Endothelial cell of umbilical vein (primary cell): ENCODE measurements around the gene OSBPL10. TPM values are rescaled to one million over a fixed set of nuclear protein-coding genes. Genes with fewer than 3 reads are reported as not detected.

ENCODE experiments used
- BruUV-seq: library from RNA; stranded (reverse); fragments of 400-500 nt; replicated peaks from 2 replicates; lab custom pipeline; 2021; lab: Mats Ljungman, UMichigan
- CTCF ChIA-PET: fragments of 300-600, 350-600 bp; sonication (Branson Sonifier 250); formaldehyde crosslinking; loops from one replicate; lab custom pipeline; 2021; ENCODE audit warnings: antibody characterized with exemption, inconsistent platforms; lab: Charles Lee
- POLR2A ChIA-PET: fragments of 300-600, 350-600 bp; sonication (Branson Sonifier 250); formaldehyde crosslinking; loops from one replicate; lab custom pipeline; 2021; ENCODE audit warnings: antibody characterized with exemption, inconsistent platforms; lab: Charles Lee
- DNase-seq: peaks from one replicate; pipeline ENCODE4 v3.0.0-alpha.2; 2011; ENCODE audit warnings: low read depth, low spot score
- FAIRE-seq: peaks from 2 replicates; lab custom pipeline; 2011; peaks lifted over from hg19 to GRCh38; lab: Jason Lieb, UNC
- H2AFZ ChIP-seq: 2 replicates; pipeline ENCODE4 v1.6.0; 2012; ENCODE audit warnings: low read depth, low read length, control low read depth, inconsistent platforms
- H3K27ac ChIP-seq: 2 replicates; pipeline ENCODE4 v1.5.1; 2011; ENCODE audit warnings: low read depth, mild to moderate bottlenecking, control low read depth, low read length, moderate library complexity; ENCODE audit not compliant: insufficient read depth
- H3K27me3 ChIP-seq, 2 experiments: 2 replicates each; pipeline versions ENCODE4 v1.6.0 to v1.6.1; 2011; ENCODE audit warnings: low read length in 2 of 2, mixed read lengths in 1 of 2; ENCODE audit not compliant: control insufficient read depth in 2 of 2, insufficient read depth in 2 of 2
- H3K36me3 ChIP-seq, 2 experiments: 2 replicates in 1 of 2; 3 replicates in 1 of 2; pipeline ENCODE4 v1.5.1; 2011; ENCODE audit warnings: low read length in 2 of 2, mild to moderate bottlenecking in 1 of 2, moderate library complexity in 1 of 2; ENCODE audit not compliant: control insufficient read depth in 2 of 2, insufficient read depth in 2 of 2; ENCODE audit errors: extremely low read depth in 1 of 2
- H3K4me1 ChIP-seq: 3 replicates; pipeline ENCODE4 v1.5.1; 2011; ENCODE audit warnings: mild to moderate bottlenecking, low read length; ENCODE audit not compliant: control insufficient read depth, insufficient read depth; ENCODE audit errors: extremely low read depth
- H3K4me2 ChIP-seq: 2 replicates; pipeline ENCODE4 v1.6.1; 2011; ENCODE audit warnings: low read length, control low read depth, mixed read lengths; ENCODE audit not compliant: insufficient read depth
- H3K4me3 ChIP-seq, 3 experiments: fragments of 200-600 bp in 1 of 3; sonication (generic), shearing (Covaris generic) in 1 of 3; replicated peaks in 1 of 3; 2 replicates each; pipeline ENCODE4 v1.5.1; 2011 to 2016; ENCODE audit warnings: control low read depth in 3 of 3, low read length in 3 of 3, mild to moderate bottlenecking in 2 of 3, inconsistent platforms in 1 of 3, low read depth in 1 of 3, moderate library complexity in 1 of 3; ENCODE audit not compliant: insufficient read depth in 1 of 3
- H3K79me2 ChIP-seq: 2 replicates; pipeline ENCODE4 v1.6.0; 2012; ENCODE audit warnings: low read length, inconsistent platforms; ENCODE audit not compliant: control insufficient read depth, insufficient read depth
- H3K9ac ChIP-seq: replicated peaks from 2 replicates; pipeline ENCODE3; 2011; ENCODE audit warnings: low read length, control low read depth; ENCODE audit not compliant: insufficient read depth; ENCODE audit errors: extremely low read depth
- H3K9me1 ChIP-seq: replicated peaks from 3 replicates; pipeline ENCODE4 v1.6.0; 2011; ENCODE audit warnings: mild to moderate bottlenecking, low read length; ENCODE audit not compliant: control insufficient read depth, insufficient read depth; ENCODE audit errors: extremely low read depth
- H3K9me3 ChIP-seq: replicated peaks from 2 replicates; pipeline ENCODE4 v1.5.1; 2012; ENCODE audit warnings: low read length, inconsistent platforms; ENCODE audit not compliant: control insufficient read depth, insufficient read depth
- H4K20me1 ChIP-seq: replicated peaks from 2 replicates; pipeline ENCODE3; 2011; ENCODE audit warnings: mild to moderate bottlenecking, low read length; ENCODE audit not compliant: control insufficient read depth, insufficient read depth; ENCODE audit errors: extremely low read depth
- CTCF ChIP-seq, 2 donors: IDR thresholded peaks; 1 replicate in 1 of 2; 2 replicates in 1 of 2; pipeline ENCODE4 v1.5.1; 2011; ENCODE audit warnings: low read length in 2 of 2, mild to moderate bottlenecking in 2 of 2, moderate library complexity in 2 of 2, control low read depth in 1 of 2, inconsistent platforms in 1 of 2, low read depth in 1 of 2; ENCODE audit not compliant: insufficient read depth in 1 of 2; ENCODE audit errors: extremely low read depth in 1 of 2
- EZH2 ChIP-seq: IDR thresholded peaks from 2 replicates; pipeline ENCODE4 v1.6.1; 2012; ENCODE audit warnings: borderline replicate concordance, low read depth, mild to moderate bottlenecking, moderate library complexity, low read length, inconsistent platforms; ENCODE audit not compliant: severe bottlenecking
- FOS ChIP-seq: IDR thresholded peaks from 2 replicates; pipeline ENCODE4 v1.6.1; 2011; ENCODE audit warnings: mild to moderate bottlenecking, low read length, moderate library complexity, borderline replicate concordance; ENCODE audit not compliant: insufficient read depth
- GATA2 ChIP-seq: IDR thresholded peaks from 2 replicates; pipeline ENCODE4 v1.7.0; 2011; ENCODE audit warnings: low read depth, mild to moderate bottlenecking, moderate library complexity, mixed read lengths, low read length; ENCODE audit not compliant: insufficient read length, insufficient read depth
- JUN ChIP-seq: IDR thresholded peaks from 2 replicates; pipeline ENCODE4 v1.6.1; 2011; ENCODE audit warnings: borderline replicate concordance, low read depth; ENCODE audit not compliant: insufficient read length, insufficient read depth
- MYC ChIP-seq: IDR thresholded peaks from one replicate; pipeline ENCODE4 v1.6.1; 2011; ENCODE audit warnings: mild to moderate bottlenecking, low read depth, low read length
- POLR2A ChIP-seq: IDR thresholded peaks from 2 replicates; pipeline ENCODE4 v1.6.1; 2012; ENCODE audit warnings: low read depth, mild to moderate bottlenecking, control low read depth, low read length
- POLR2AphosphoS5 ChIP-seq: IDR thresholded peaks from 2 replicates; pipeline ENCODE4 v1.6.1; 2012; ENCODE audit warnings: low read depth, mild to moderate bottlenecking, control low read depth, low read length, moderate library complexity; ENCODE audit not compliant: insufficient read depth
- dilution Hi-C: fragments of 300-500 bp; cut with MboI; formaldehyde crosslinking; loops from one replicate; pipeline ENCODE4 v1.15.0; 2019; ENCODE audit warnings: low sequenced_read_pairs; ENCODE audit not compliant: extremely low pct_ligation_motif_present
- intact Hi-C: fragments of 100-400 bp; cut with micrococcal nuclease; formaldehyde crosslinking; loops from one replicate; pipeline ENCODE4 v1.10.0; 2022
- polyA plus RNA-seq, 4 experiments: library from polyadenylated mRNA; depleted of rRNA in 3 of 4; stranded (reverse) in 3 of 4; unstranded in 1 of 4; fragments of >200 nt; gene quantifications; 2 replicates each; pipeline versions ENCODE4 v1.2.1 to v1.2.3, GENCODE V29; 2011 to 2012; ENCODE audit warnings: missing spikeins in 1 of 4
- total RNA-seq: library from RNA; stranded (reverse); gene quantifications from 2 replicates; pipeline ENCODE4 v1.2.3, GENCODE V29; 2021
- TF ChIP-seq, protein P1 (sequence below): IDR thresholded peaks from 2 replicates; pipeline ENCODE4 v1.6.1; 2011; ENCODE audit not compliant: insufficient read depth, insufficient read length

The OSBPL10 gene
- total and polyA plus RNA-seq, 2 donors (not counting 3 experiments of a cell fraction or from before 2014, with no cell fraction given) = 10.8 to 47.6 TPM

DNA sequence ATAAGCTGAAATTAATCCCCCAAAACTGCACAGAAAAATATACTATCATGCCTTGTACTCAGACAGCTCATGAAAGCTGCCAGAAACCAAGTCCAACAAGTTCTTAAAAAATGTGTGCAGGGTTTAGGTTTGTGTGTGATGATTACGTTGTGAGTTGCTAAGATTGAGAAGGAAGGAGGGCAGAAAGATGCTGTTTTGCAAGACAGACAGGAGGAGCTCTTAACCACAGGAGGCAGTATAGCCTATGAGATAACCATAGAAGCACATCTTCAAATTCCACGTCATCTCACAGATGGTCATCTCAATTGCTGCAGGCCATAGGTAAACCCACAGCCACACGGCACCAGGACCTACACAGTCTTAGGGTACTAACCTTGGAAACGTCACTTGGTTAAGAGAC, 256.4 kb downstream of the OSBPL10 start:
- ChIA-PET CTCF (interaction anchor here (0.8 to 1.4 kb wide), 7 partner anchors 9 to 420 kb away, joined by 3 to 5 read pairs (median 3); no protein-coding TSS in a partner anchor), POLR2A (interaction anchor here (0.5 to 0.6 kb wide), 2 partner anchors 24 to 190 kb away, joined by 3 to 5 read pairs; no protein-coding TSS in a partner anchor)
- no peaks in the 10 kb centered on the region for H3K36me3 ChIP-seq
- H3K27me3 ChIP-seq = no peaks in the 10 kb centered on the region
- H3K9me1 ChIP-seq = no peaks in the 10 kb centered on the region
- no peak for TF ChIP-seq POLR2AphosphoS5
- no peak for TF ChIP-seq MYC
- TF ChIP-seq POLR2A = no peak
- TF ChIP-seq, protein P1, sequence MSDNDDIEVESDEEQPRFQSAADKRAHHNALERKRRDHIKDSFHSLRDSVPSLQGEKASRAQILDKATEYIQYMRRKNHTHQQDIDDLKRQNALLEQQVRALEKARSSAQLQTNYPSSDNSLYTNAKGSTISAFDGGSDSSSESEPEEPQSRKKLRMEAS = no peak
- no peak for TF ChIP-seq GATA2
- no peak for TF ChIP-seq FOS
- no peak for TF ChIP-seq JUN
- no peak for TF ChIP-seq EZH2
- TF ChIP-seq CTCF (IDR thresholded peaks at IDR 0.05; ENCODE audit: extremely low read depth in 1 of 2, insufficient read depth in 1 of 2, low read depth in 1 of 2, low read length in 2 of 2) = no peak
- intact Hi-C loops = loop anchor here (10.0 kb wide), 1 partner anchor 420 kb away; no protein-coding TSS in a partner anchor
- H3K79me2 ChIP-seq = no peaks in the 10 kb centered on the region
- FAIRE-seq (no peak), DNase-seq (no peak)
- no peak overlapping the region for H3K4me3 ChIP-seq
- dilution Hi-C loops = no loop called here
- no peak overlapping the region for H3K4me2 ChIP-seq
- H3K9ac ChIP-seq = no peak overlapping the region
- H2AFZ ChIP-seq = no peak overlapping the region
- no peaks in the 10 kb centered on the region for H4K20me1 ChIP-seq
- no peaks in the 10 kb centered on the region for H3K4me1 ChIP-seq
- BruUV-seq = no TSS peak
- no peak overlapping the region for H3K27ac ChIP-seq
- H3K9me3 ChIP-seq = no peaks in the 10 kb centered on the region
